Cardiac muscle cell (in vitro differentiated cells and primary cell): ENCODE data around the gene MED19. TPM values are rescaled to one million over a fixed set of nuclear protein-coding genes. Genes with fewer than 3 reads are reported as not detected.

Source experiments
- DNase-seq, 2 donors: peaks; one replicate each; pipeline versions ENCODE4 v3.0.0 to v3.0.0-alpha.2; 2010 to 2017; ENCODE audit warnings: low read depth in 1 of 2, low spot score in 1 of 2
- H3K27ac ChIP-seq: fragments of 200-600 bp; sonication (generic); 2 replicates; pipeline ENCODE4 v1.5.1; 2016
- H3K27me3 ChIP-seq: fragments of 200-600 bp; sonication (generic); 2 replicates; pipeline ENCODE4 v1.6.0; 2016; ENCODE audit warnings: control low read depth
- H3K36me3 ChIP-seq: fragments of 200-600 bp; sonication (generic); 2 replicates; pipeline ENCODE4 v1.5.1; 2016; ENCODE audit warnings: control low read depth
- H3K4me1 ChIP-seq: fragments of 200-600 bp; sonication (generic); 2 replicates; pipeline ENCODE4 v1.8.1; 2017; ENCODE audit warnings: low read depth, mild to moderate bottlenecking, mixed run types
- H3K4me3 ChIP-seq: fragments of 200-600 bp; sonication (generic); 2 replicates; pipeline ENCODE4 v1.5.1; 2016; ENCODE audit warnings: mild to moderate bottlenecking
- H3K9me3 ChIP-seq: fragments of 200-600 bp; sonication (generic); 2 replicates; pipeline ENCODE4 v1.5.1; 2017; ENCODE audit warnings: low read depth, mild to moderate bottlenecking, control low read depth
- polyA plus RNA-seq: library from polyadenylated mRNA; unstranded; fragments of >200 nt; fragmentation: Nextera tagmentation; extraction: Ambion mirVana; gene quantifications from 2 replicates; pipeline ENCODE4 v1.2.1, GENCODE V29; 2016
- total RNA-seq: library from RNA; depleted of rRNA; stranded (reverse); fragments of >200 nt; gene quantifications from 2 replicates; pipeline ENCODE4 v1.2.3, GENCODE V29; 2016
- TF ChIP-seq, protein P1 (sequence below): IDR thresholded peaks from 2 replicates; pipeline ENCODE4 v1.5.1; 2012; ENCODE audit warnings: low read depth, mild to moderate bottlenecking, low read length

Gene MED19
- total and polyA plus RNA-seq, 2 experiments from 2014 or later: 20.2 to 37.0 TPM

DNA sequence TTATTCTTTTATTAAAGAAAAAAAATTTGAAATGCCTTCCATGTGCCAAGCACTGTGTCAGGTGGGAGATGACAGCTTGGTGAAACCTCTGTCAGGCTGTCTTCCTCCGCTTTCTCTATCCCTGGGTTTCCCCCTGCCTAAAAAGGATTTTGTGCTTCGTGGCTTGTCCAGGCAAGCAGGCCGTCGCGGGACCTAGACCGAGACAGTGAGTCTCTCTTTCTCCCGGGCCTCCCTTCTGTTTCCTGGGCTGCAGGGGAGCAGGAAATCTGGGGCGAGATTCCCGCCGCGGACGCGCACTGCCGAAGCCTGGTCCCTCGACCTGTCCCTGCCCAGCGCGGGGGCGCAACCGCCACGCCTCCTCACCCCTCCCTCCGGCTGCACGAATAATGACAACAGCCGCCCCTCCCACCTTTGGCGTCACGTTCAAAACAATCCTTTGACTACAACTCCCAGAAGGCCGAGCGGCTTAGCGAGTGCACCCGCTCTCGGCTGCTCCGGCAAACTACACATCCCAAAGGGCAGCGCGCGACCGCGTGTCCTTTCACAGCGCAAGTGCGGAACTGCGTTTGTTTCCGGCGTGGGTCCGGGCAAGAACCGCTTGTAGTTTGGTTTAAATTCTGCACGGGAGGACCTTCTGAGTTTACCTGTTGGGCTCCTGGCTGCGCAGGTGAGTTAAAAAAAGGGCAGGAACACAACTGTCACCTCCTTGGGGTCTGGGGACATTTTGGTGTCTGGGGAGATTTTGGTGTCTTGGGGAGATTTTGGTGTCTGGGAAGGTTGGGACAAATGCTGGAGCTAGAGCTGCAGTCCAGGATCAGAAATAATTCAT lies 54.6 kb downstream of the MED19 start, which contains the start of gene CLP1:
Gene CLP1 (plus strand): TSS at position 569 of the 829 bp plus-strand sequence. CDS start 1,715 bp downstream, outside the sequence.
- no peaks in the 10 kb centered on the region for H3K27me3 ChIP-seq
- H3K4me3 ChIP-seq: peak within 1 kb of the TSS; percentile 67
- no peaks in the 10 kb centered on the region for H3K9me3 ChIP-seq
- peaks cover 5% of the 10 kb centered on the region for H3K4me1 ChIP-seq
- TF ChIP-seq, protein P1, sequence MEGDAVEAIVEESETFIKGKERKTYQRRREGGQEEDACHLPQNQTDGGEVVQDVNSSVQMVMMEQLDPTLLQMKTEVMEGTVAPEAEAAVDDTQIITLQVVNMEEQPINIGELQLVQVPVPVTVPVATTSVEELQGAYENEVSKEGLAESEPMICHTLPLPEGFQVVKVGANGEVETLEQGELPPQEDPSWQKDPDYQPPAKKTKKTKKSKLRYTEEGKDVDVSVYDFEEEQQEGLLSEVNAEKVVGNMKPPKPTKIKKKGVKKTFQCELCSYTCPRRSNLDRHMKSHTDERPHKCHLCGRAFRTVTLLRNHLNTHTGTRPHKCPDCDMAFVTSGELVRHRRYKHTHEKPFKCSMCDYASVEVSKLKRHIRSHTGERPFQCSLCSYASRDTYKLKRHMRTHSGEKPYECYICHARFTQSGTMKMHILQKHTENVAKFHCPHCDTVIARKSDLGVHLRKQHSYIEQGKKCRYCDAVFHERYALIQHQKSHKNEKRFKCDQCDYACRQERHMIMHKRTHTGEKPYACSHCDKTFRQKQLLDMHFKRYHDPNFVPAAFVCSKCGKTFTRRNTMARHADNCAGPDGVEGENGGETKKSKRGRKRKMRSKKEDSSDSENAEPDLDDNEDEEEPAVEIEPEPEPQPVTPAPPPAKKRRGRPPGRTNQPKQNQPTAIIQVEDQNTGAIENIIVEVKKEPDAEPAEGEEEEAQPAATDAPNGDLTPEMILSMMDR: no peak
- peak within 1 kb of the TSS; percentile 67 for H3K27ac ChIP-seq
- DNase-seq: peak; percentile 99 to 100
- peaks cover 23% of the 10 kb centered on the region for H3K36me3 ChIP-seq

DNA sequence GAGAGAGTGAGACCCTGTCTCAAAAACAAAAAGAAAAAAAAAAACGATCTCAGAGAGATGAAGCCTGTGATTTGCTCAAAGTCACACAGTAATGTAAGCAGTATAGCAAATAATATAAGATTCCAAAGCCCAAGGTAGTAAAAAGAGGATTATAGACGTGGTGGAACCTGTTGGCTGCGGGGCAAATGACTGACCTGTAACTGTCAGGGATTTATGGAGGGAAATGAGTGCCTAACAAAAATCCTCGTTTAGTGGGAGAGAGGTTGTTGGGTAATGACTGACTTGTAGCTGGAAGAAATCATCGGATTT lies 55.2 kb downstream of the MED19 start:
- Histone ChIP-seq H3K27ac (peak overlapping the region; percentile 67), H3K36me3 (peaks cover 20% of the 10 kb centered on the region), H3K4me1 (peaks cover 5% of the 10 kb centered on the region), H3K9me3 (no peaks in the 10 kb centered on the region), H3K4me3 (peak overlapping the region; percentile 14), H3K27me3 (no peaks in the 10 kb centered on the region)
- DNase-seq: no peak
- TF ChIP-seq, protein P1: no peak

Other genes starting within 250 kb of the MED19 start
- 13.3 and 24.6 TPM in 2 replicates for gene SLC43A1, start 196.5 kb downstream of the MED19 start, total RNA-seq
- gene SLC43A1, start 196.5 kb downstream of the MED19 start, polyA plus RNA-seq: 11.2 and 23.7 TPM in 2 replicates
- 32.6 and 45.1 TPM in 2 replicates for gene TIMM10, start 181.5 kb downstream of the MED19 start, total RNA-seq
- 57.3 and 64.7 TPM in 2 replicates for gene TIMM10, start 181.5 kb downstream of the MED19 start, polyA plus RNA-seq
- gene SMTNL1, start 174.6 kb downstream of the MED19 start, total RNA-seq: 0.11 TPM in 1 of 2 replicates, not detected in the other
- gene SMTNL1, start 174.6 kb downstream of the MED19 start, polyA plus RNA-seq: 0.47 and 0.89 TPM in 2 replicates
- 113 and 129 TPM in 2 replicates for gene UBE2L6, start 144.5 kb downstream of the MED19 start, total RNA-seq
- 158 and 231 TPM in 2 replicates for gene UBE2L6, start 144.5 kb downstream of the MED19 start, polyA plus RNA-seq
- 42.8 and 51.9 TPM in 2 replicates for gene SERPING1, start 114.5 kb downstream of the MED19 start, total RNA-seq
- 80.7 and 123 TPM in 2 replicates for gene SERPING1, start 114.5 kb downstream of the MED19 start, polyA plus RNA-seq
- gene YPEL4, start 62.3 kb downstream of the MED19 start, total RNA-seq: 0.70 and 1.3 TPM in 2 replicates
- 1.1 and 2.1 TPM in 2 replicates for gene YPEL4, start 62.3 kb downstream of the MED19 start, polyA plus RNA-seq
- gene CLP1, start 54.5 kb downstream of the MED19 start, total RNA-seq: 16.5 and 17.2 TPM in 2 replicates
- 16.7 and 17.9 TPM in 2 replicates for gene CLP1, start 54.5 kb downstream of the MED19 start, polyA plus RNA-seq
- gene ZDHHC5, start 44.1 kb downstream of the MED19 start, total RNA-seq: 30.9 and 36.8 TPM in 2 replicates
- gene ZDHHC5, start 44.1 kb downstream of the MED19 start, polyA plus RNA-seq: 24.9 and 32.1 TPM in 2 replicates
- 49.6 and 95.3 TPM in 2 replicates for gene TMX2, start 378 bp upstream of the MED19 start, total RNA-seq
- 113 and 140 TPM in 2 replicates for gene TMX2, start 378 bp upstream of the MED19 start, polyA plus RNA-seq
- gene SELENOH, start 29.3 kb upstream of the MED19 start, total RNA-seq: 311 and 358 TPM in 2 replicates
- gene SELENOH, start 29.3 kb upstream of the MED19 start, polyA plus RNA-seq: 257 and 289 TPM in 2 replicates
- gene BTBD18, start 39.6 kb upstream of the MED19 start, total RNA-seq: not detected in 2 replicates
- 1.5 and 2.4 TPM in 2 replicates for gene BTBD18, start 39.6 kb upstream of the MED19 start, polyA plus RNA-seq
- gene CTNND1, start 49.6 kb upstream of the MED19 start, total RNA-seq: 125 and 153 TPM in 2 replicates
- gene CTNND1, start 49.6 kb upstream of the MED19 start, polyA plus RNA-seq: 95.4 and 125 TPM in 2 replicates